OCI-M1 (cell line): ENCODE measurements around the gene GRM1.

Experiments used
- DNase-seq: peaks from one replicate; lab custom pipeline; 2025; lab: John Stamatoyannopoulos, UW

The GRM1 gene

GRCh38 chr6:146364816-146365594, 336.1 kb downstream of the GRM1 start:
- no peak for DNase-seq

DNA sequence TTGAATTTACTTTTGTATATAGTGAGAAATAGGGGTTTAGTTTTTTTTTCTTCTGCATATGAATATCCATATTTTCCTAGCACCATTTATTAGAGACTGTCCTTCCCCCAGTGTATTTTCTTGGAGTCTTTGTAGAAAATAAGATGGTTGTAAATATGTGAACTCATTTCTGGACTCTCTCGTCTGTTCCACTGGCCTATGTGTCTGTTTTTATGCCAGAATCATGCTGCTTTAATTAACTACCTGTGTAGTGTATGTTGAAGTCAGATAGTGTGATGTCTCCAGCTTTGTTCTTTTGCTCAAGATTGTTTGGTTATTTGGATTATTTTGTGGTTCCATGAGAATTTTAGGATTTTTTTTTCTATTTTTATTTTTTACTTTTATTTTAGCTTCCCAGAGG, 338.2 kb downstream of the GRM1 start:
- DNase-seq, result no peak

GRCh38 chr6:146369866-146370265, 341.0 kb downstream of the GRM1 start:
- DNase-seq, result no peak

GRCh38 chr6:146381486-146381885, 352.6 kb downstream of the GRM1 start:
- DNase-seq, result peak; percentile 12

DNA sequence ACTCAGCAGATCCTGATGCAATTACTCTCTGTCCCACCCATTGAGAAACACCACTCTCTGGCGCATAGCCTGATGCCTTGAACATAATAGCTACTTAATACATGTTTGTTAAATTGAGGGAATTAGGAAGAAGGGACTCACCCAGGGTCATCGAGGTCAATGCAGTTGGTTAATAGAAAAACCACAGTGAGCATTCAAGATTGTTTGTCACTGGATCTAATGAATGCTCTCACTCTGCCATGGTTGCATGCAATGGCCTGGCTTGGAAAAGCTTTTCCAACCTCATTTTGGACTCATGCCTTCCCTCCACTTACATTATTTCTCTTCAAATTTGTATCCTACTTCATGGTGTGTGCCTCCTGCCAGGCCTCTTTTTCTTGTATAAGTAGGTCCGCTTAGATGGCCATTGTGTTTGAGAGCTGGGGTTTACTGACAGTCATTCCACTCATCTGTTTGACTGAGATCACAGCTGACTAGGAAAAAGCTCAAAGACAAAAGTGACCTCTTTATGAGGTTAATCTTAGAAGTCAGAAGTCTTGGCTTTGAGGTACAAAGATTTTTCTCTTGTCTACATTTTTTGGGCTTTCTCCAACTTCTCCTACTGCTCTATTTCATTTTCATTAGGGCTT, 360.0 kb downstream of the GRM1 start:
- DNase-seq, result no peak

GRCh38 chr6:146389740-146390139, 360.9 kb downstream of the GRM1 start:
- no peak for DNase-seq

DNA sequence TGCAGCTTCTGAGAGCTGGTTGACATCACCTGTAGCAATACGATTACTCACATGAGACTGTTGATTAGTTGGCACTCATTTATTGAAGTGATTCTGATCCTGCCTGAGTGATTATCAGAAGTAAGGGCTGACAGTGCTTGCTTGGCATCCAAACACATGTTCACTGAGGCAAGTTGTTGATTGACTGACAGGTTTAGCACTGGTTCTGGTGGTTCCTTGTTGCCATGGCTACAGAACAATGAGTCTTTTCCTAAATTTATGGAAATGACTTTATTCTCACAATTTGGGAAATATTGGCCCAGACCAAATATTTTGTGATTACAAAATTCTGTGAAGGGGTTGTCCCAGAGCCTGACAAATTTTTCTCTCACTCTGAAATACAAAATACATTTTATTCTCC, 368.8 kb downstream of the GRM1 start:
- DNase-seq, result no peak

- no peak for DNase-seq
These were observed 373.6 kb downstream of the GRM1 start for GRCh38 chr6:146402476-146402875.

DNA sequence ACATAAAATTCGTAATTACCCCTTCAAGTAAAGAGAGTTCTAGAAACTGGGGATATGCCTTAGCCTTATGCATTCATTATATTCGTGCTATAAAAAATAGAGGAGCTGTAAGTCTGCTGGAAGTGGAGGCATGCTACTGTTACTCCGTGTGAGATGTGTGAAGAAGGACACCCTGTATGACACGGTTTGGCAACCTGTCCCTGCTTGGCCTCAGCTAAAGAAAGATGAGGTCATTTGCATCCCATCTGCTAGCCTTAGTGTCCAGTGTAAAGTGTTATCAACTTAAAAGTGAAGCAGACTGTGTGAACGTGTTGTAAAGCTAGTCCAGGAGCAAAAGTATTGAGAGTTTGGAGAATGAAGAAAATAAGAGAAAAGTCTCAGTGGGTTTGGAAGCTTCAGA, 379.7 kb downstream of the GRM1 start:
- no peak for DNase-seq

DNA sequence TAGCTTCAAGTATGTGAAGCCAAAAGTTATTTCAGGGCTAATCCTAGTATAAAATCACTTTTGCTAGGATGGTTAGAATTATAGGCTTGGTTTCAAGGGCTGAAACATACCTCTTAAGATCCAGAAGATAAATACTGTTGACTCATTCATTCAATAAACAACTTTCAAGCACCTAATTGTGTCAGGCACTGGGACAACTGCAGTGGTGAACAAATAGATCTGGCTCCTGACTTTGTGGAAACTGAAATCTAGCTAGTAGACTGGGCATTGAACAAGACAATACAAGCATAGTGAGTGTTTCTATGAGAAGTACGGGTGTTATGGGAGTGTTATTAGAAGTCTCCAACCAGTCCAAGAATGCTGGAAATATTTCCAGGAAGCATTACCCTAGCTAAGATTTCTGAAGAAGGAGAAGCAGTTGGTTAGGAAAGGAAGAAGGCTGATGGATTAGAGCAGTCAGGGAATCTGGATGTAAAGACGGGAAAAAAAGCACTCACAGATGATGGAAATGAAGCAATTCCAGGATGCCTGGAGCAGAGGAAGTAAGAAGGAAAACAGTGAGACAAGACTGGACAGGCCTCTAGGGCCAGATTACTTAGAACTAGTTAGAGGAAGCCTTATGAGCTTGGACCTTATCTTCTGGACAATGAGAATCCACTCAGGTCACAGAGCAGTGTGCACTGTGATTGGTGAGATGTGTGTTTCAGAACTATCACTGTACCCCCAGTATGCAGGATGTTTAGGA, 382.2 kb downstream of the GRM1 start:
- DNase-seq, result no peak

DNA sequence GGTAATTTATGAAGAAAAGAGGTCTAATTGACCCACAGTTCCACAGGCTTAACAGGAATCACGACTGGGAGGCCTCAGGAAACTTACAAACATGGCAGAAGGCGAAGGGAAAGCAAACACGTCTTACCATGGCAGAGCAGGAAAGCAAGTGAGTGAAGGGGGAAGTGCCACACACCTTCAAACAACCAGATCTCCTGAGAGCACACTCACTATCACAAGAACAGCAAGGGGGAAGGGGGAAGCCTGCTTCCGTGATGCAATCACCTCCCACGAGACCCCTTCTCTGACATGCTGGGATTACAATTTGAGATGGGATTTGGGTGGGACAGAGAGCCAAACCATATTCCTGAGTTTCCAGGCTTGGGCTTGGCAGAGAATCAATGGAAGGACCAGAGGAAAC, 390.7 kb downstream of the GRM1 start:
- no peak for DNase-seq

GRCh38 chr6:146420255-146420654, 391.4 kb downstream of the GRM1 start:
- DNase-seq, result peak; percentile 81

DNA sequence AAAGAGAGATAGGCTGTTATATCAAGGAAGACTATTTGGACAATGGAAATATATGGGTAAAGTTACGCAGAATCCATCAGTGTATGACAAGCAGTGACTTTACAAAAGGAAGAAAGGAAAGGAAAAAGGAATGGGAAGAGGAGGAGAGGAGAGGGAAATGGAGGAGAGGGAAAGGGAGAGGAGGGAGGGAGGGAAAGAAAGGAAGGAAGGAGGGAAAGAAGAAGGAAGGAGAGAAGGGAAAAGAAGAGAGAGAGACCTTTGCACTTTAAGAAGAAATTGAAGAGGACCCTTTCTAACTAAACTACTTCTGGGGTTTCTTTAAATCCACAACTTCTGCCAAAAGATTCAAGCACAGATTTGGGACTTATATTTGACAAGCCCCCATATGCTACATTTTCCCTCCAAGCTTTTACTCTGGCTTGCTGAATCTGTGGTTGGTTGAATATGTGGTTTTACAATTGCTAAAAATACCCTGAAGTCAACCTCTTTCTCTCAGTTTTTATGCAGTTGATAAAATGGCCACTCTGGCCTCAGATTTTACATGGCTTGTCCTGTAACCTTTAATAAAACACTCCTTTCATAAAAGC, 394.0 kb downstream of the GRM1 start:
- no peak for DNase-seq

DNA sequence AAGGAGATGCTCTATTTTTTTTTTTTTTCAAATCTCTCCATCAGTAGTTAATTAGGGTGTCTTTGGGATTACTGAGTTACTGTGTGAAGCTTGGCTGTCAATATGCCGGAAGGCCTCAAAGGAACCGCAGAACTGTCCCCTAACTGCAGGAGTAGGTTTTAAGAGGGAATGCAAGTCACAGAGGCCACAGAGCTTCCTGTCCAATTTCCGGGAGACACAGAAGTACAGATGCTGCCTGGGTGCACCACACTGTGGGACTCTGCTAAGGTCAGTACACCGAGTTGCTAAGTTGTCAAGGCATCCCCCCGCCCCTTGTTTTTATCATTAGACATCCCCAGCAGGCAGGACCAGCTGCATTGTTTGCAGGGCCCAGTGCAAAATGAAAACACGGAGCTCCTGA, 394.6 kb downstream of the GRM1 start:
- DNase-seq, result no peak

- no peak for DNase-seq
These were observed 397.7 kb downstream of the GRM1 start for GRCh38 chr6:146426516-146426915.

DNA sequence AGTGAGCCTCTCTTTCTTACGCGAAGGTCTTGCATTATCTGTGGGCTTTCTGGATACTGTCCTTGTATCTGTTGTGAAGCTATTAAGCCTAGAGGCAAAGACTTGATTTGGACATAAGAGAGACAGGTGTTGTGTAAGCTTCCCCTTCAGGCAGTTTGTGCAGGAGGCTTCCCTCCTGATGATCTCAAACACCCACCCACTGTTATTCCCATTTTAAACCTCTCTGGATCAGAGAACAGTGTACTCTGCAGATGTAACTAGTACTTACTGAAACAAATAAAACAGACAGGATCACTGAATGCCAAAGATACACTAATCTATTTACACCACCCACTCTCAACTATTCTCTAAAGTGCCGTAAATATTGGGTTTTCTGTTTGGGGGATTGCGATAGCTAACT, 401.0 kb downstream of the GRM1 start:
- no peak for DNase-seq

DNA sequence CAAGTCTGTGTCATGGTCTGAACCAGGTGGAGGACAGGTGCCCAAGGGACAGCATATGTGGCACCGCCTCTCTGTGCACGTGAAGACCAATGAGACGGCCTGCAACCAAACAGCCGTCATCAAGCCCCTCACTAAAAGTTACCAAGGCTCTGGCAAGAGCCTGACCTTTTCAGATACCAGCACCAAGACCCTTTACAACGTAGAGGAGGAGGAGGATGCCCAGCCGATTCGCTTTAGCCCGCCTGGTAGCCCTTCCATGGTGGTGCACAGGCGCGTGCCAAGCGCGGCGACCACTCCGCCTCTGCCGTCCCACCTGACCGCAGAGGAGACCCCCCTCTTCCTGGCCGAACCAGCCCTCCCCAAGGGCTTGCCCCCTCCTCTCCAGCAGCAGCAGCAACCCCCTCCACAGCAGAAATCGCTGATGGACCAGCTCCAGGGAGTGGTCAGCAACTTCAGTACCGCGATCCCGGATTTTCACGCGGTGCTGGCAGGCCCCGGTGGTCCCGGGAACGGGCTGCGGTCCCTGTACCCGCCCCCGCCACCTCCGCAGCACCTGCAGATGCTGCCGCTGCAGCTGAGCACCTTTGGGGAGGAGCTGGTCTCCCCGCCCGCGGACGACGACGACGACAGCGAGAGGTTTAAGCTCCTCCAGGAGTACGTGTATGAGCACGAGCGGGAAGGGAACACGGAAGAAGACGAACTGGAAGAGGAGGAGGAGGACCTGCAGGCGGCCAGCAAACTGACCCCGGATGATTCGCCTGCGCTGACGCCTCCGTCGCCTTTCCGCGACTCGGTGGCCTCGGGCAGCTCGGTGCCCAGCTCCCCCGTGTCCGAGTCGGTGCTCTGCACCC, 405.2 kb downstream of the GRM1 start:
- no peak for DNase-seq

DNA sequence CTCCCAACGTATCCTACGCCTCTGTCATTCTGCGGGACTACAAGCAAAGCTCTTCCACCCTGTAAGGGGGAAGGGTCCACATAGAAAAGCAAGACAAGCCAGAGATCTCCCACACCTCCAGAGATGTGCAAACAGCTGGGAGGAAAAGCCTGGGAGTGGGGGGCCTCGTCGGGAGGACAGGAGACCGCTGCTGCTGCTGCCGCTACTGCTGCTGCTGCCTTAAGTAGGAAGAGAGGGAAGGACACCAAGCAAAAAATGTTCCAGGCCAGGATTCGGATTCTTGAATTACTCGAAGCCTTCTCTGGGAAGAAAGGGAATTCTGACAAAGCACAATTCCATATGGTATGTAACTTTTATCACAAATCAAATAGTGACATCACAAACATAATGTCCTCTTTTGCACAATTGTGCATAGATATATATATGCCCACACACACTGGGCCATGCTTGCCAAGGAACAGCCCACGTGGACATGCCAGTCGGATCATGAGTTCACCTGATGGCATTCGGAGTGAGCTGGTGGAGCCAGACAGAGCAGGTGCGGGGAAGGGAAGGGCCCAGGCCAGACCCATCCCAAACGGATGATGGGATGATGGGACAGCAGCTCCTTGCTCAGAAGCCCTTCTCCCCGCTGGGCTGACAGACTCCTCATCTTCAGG, 406.0 kb downstream of the GRM1 start:
- no peak for DNase-seq

- DNase-seq, result no peak
These were observed 413.0 kb downstream of the GRM1 start for GRCh38 chr6:146441907-146442306.

DNA sequence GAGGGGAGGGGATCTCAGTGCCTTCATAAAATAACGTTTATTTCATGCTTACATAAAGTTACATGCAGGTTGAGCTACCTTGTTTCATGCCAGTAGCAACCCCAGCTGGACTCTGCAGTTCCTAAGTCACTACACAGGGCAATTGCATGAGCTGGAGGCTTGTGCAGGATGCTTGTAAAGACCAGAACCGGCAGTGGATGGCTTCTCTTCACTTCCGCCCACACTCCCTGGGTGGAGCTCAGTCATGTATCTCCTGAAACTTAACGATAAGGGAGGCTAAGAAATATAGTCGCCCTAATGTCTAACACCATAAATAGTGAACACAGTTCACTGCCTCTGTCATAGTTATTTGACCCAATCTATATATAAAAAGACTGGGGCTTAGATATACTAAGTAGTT, 415.3 kb downstream of the GRM1 start:
- DNase-seq, result peak; percentile 78

DNA sequence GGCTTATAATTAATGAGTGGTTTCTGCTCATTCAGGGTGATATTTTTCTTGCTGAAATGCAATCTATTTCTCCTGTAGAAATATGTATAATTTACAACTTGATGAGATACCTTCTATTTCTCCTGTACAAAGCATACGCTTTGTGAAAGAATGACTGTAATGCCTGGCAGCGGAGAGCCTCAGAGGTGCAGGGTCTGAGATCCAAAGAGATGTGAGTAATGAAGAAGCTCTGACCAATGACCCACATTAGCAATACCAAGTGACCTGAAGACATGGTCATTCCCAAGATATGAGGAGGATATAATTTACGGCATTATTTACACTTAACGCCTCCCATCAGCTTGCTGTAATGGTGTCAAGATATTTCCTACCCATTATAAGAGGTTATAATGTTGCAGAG, 416.4 kb downstream of the GRM1 start:
- DNase-seq, result no peak
